Neural crest cell (in vitro differentiated cells): ENCODE data around the gene GALNT17. TPM values are rescaled to one million over a fixed set of nuclear protein-coding genes. Genes with fewer than 3 reads are reported as not detected.

Experiments used
- DNase-seq: peaks from one replicate; pipeline ENCODE4 v3.0.0; 2021; ENCODE audit warnings: low read depth, mixed read lengths, low spot score
- H3K27ac Mint-ChIP-seq: one replicate; pipeline ENCODE4 v1.8.0; 2021; ENCODE audit warnings: mild to moderate bottlenecking, mixed read lengths; ENCODE audit not compliant: unreplicated experiment
- H3K27me3 Mint-ChIP-seq: 2 replicates; pipeline ENCODE4 v1.8.0; 2021; ENCODE audit warnings: low read depth, mild to moderate bottlenecking, mixed read lengths
- H3K36me3 Mint-ChIP-seq: 2 replicates; pipeline ENCODE4 v1.8.0; 2021; ENCODE audit warnings: low read depth, mild to moderate bottlenecking, mixed read lengths
- H3K4me1 Mint-ChIP-seq: 2 replicates; pipeline ENCODE4 v1.8.0; 2021; ENCODE audit warnings: mixed read lengths
- H3K4me3 Mint-ChIP-seq: one replicate; pipeline ENCODE4 v1.8.0; 2021; ENCODE audit warnings: mild to moderate bottlenecking, mixed read lengths
- H3K9me3 Mint-ChIP-seq: 2 replicates; pipeline ENCODE4 v1.8.0; 2021; ENCODE audit warnings: mixed read lengths
- total RNA-seq: library from RNA; stranded (reverse); gene quantifications from 2 replicates; pipeline ENCODE4 v1.2.1, GENCODE V29; 2021
- TF ChIP-seq, protein P1 (sequence below): fragments of 200-600 bp; sonication (generic); conservative IDR thresholded peaks from 2 replicates; pipeline ENCODE4 v1.5.0; 2021; ENCODE audit warnings: antibody characterized with exemption, mild to moderate bottlenecking

GALNT17 gene
- total RNA-seq, 1 donor from 2014 or later = 11.0 TPM

GRCh38 chr7:71488308-71488707 lies 356.4 kb downstream of the GALNT17 start:
- TF ChIP-seq, protein P1, sequence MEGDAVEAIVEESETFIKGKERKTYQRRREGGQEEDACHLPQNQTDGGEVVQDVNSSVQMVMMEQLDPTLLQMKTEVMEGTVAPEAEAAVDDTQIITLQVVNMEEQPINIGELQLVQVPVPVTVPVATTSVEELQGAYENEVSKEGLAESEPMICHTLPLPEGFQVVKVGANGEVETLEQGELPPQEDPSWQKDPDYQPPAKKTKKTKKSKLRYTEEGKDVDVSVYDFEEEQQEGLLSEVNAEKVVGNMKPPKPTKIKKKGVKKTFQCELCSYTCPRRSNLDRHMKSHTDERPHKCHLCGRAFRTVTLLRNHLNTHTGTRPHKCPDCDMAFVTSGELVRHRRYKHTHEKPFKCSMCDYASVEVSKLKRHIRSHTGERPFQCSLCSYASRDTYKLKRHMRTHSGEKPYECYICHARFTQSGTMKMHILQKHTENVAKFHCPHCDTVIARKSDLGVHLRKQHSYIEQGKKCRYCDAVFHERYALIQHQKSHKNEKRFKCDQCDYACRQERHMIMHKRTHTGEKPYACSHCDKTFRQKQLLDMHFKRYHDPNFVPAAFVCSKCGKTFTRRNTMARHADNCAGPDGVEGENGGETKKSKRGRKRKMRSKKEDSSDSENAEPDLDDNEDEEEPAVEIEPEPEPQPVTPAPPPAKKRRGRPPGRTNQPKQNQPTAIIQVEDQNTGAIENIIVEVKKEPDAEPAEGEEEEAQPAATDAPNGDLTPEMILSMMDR = no peak
- Mint-ChIP-seq H3K9me3 (no peaks in the 10 kb centered on the region), H3K36me3 (no peaks in the 10 kb centered on the region), H3K27ac (no peak overlapping the region), H3K27me3 (no peaks in the 10 kb centered on the region), H3K4me3 (no peak overlapping the region), H3K4me1 (no peaks in the 10 kb centered on the region)
- no peak for DNase-seq

GRCh38 chr7:71491336-71491735 lies 359.4 kb downstream of the GALNT17 start:
- H3K36me3 Mint-ChIP-seq = no peaks in the 10 kb centered on the region
- no peaks in the 10 kb centered on the region for H3K27me3 Mint-ChIP-seq
- peak overlapping the region; percentile 20 for H3K27ac Mint-ChIP-seq
- no peak for DNase-seq
- no peaks in the 10 kb centered on the region for H3K9me3 Mint-ChIP-seq
- no peak overlapping the region for H3K4me3 Mint-ChIP-seq
- no peaks in the 10 kb centered on the region for H3K4me1 Mint-ChIP-seq
- TF ChIP-seq, protein P1 = no peak

- TF ChIP-seq, protein P1 = no peak
- DNase-seq = no peak
- H3K4me1 Mint-ChIP-seq = no peaks in the 10 kb centered on the region
- H3K27me3 Mint-ChIP-seq = no peaks in the 10 kb centered on the region
- H3K36me3 Mint-ChIP-seq = no peaks in the 10 kb centered on the region
- H3K4me3 Mint-ChIP-seq = no peak overlapping the region
- no peak overlapping the region for H3K27ac Mint-ChIP-seq
- no peaks in the 10 kb centered on the region for H3K9me3 Mint-ChIP-seq
Observed at GRCh38 chr7:71495828-71496227, 363.9 kb downstream of the GALNT17 start.

- DNase-seq = no peak
- Mint-ChIP-seq H3K27me3 (no peaks in the 10 kb centered on the region), H3K4me1 (no peaks in the 10 kb centered on the region), H3K4me3 (no peak overlapping the region), H3K36me3 (no peaks in the 10 kb centered on the region), H3K27ac (no peak overlapping the region), H3K9me3 (no peaks in the 10 kb centered on the region)
- TF ChIP-seq, protein P1 = no peak
Observed at GRCh38 chr7:71497256-71497946, 365.5 kb downstream of the GALNT17 start.

DNA sequence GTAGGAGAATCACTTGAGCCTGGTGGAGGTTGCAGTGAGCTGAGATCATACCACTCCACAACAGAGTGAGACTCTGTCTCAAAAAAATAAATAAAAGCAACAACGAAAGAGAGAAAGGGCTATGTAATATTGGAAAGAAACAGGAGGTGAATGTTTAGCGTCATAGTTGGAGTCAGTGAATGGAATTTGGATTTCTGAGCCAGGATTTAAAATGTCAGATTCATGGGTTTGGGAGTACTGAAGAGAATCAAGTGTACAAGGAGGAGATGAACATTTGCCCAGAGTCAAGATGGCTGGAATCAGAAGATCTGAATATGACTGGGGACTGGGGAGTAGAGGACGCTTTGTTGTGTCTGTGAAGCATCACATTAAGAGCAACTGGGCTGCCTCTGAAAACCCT lies 366.4 kb downstream of the GALNT17 start:
- Mint-ChIP-seq H3K27me3 (no peaks in the 10 kb centered on the region), H3K36me3 (no peaks in the 10 kb centered on the region), H3K27ac (no peak overlapping the region), H3K4me3 (no peak overlapping the region), H3K4me1 (no peaks in the 10 kb centered on the region), H3K9me3 (peaks cover 3% of the 10 kb centered on the region)
- TF ChIP-seq, protein P1 = no peak
- DNase-seq = no peak
